ENCODE data around the gene PELI3.

The PELI3 gene

GRCh38 chr11:66473608-66474515 is 7.2 kb downstream of the PELI3 start:
- H3K4me3 ChIP-seq (ENCODE audit: low read depth, low read length): no peak overlapping the region

- H3K4me3 ChIP-seq (ENCODE audit: low read depth, low read length): no peak overlapping the region
Observed at GRCh38 chr11:66475349-66476172, 8.9 kb downstream of the PELI3 start.

GRCh38 chr11:66476173-66476840 is 9.6 kb downstream of the PELI3 start:
- no peak overlapping the region for H3K4me3 ChIP-seq (ENCODE audit: low read depth, low read length)

- no peak overlapping the region for H3K4me3 ChIP-seq (ENCODE audit: low read depth, low read length)
Observed at GRCh38 chr11:66476841-66477251, 10.1 kb downstream of the PELI3 start.

- no peak overlapping the region for H3K4me3 ChIP-seq (ENCODE audit: low read depth, low read length)
Observed at GRCh38 chr11:66477263-66478201, 10.8 kb downstream of the PELI3 start.

GRCh38 chr11:66478729-66479393 is 12.2 kb downstream of the PELI3 start:
- peak overlapping the region; percentile 86 for H3K4me3 ChIP-seq (ENCODE audit: low read depth, low read length)

GRCh38 chr11:66479394-66480116 is 12.8 kb downstream of the PELI3 start:
- H3K4me3 ChIP-seq (ENCODE audit: low read depth, low read length): peak overlapping the region; percentile 86

GRCh38 chr11:66480117-66480938 is 13.6 kb downstream of the PELI3 start, which contains the start of gene DPP3:
Gene DPP3 (plus strand): TSS chr11:66480434. CDS start chr11:66482201, 1,767 bp downstream.
- peak within 1 kb of the TSS; percentile 86 for H3K4me3 ChIP-seq (ENCODE audit: low read depth, low read length)

GRCh38 chr11:66484806-66485380 is 18.2 kb downstream of the PELI3 start:
- no peak overlapping the region for H3K4me3 ChIP-seq (ENCODE audit: low read depth, low read length)

GRCh38 chr11:66488957-66489356 is 22.3 kb downstream of the PELI3 start:
- H3K4me3 ChIP-seq (ENCODE audit: low read depth, low read length): no peak overlapping the region

- no peak overlapping the region for H3K4me3 ChIP-seq (ENCODE audit: low read depth, low read length)
Observed at GRCh38 chr11:66489636-66490035, 22.9 kb downstream of the PELI3 start.

- no peak overlapping the region for H3K4me3 ChIP-seq (ENCODE audit: low read depth, low read length)
Observed at GRCh38 chr11:66491315-66491935, 24.7 kb downstream of the PELI3 start.

GRCh38 chr11:66492161-66492865 is 25.6 kb downstream of the PELI3 start:
- H3K4me3 ChIP-seq (ENCODE audit: low read depth, low read length): no peak overlapping the region

GRCh38 chr11:66493130-66493529 is 26.4 kb downstream of the PELI3 start:
- H3K4me3 ChIP-seq (ENCODE audit: low read depth, low read length): no peak overlapping the region

- H3K4me3 ChIP-seq (ENCODE audit: low read depth, low read length): no peak overlapping the region
Observed at GRCh38 chr11:66494458-66494857, 27.8 kb downstream of the PELI3 start.

- H3K4me3 ChIP-seq (ENCODE audit: low read depth, low read length): no peak overlapping the region
Observed at GRCh38 chr11:66494935-66495334, 28.2 kb downstream of the PELI3 start.

All from iPS-11a (cell line).